GM15510 (cell line): ENCODE measurements around the gene LARP4B.

Experiments
- POLR2A ChIP-seq: IDR thresholded peaks from 3 replicates; pipeline ENCODE4 v1.6.1; 2011; ENCODE audit warnings: borderline replicate concordance; ENCODE audit not compliant: insufficient read length; ENCODE audit errors: extremely low read depth

LARP4B gene

DNA sequence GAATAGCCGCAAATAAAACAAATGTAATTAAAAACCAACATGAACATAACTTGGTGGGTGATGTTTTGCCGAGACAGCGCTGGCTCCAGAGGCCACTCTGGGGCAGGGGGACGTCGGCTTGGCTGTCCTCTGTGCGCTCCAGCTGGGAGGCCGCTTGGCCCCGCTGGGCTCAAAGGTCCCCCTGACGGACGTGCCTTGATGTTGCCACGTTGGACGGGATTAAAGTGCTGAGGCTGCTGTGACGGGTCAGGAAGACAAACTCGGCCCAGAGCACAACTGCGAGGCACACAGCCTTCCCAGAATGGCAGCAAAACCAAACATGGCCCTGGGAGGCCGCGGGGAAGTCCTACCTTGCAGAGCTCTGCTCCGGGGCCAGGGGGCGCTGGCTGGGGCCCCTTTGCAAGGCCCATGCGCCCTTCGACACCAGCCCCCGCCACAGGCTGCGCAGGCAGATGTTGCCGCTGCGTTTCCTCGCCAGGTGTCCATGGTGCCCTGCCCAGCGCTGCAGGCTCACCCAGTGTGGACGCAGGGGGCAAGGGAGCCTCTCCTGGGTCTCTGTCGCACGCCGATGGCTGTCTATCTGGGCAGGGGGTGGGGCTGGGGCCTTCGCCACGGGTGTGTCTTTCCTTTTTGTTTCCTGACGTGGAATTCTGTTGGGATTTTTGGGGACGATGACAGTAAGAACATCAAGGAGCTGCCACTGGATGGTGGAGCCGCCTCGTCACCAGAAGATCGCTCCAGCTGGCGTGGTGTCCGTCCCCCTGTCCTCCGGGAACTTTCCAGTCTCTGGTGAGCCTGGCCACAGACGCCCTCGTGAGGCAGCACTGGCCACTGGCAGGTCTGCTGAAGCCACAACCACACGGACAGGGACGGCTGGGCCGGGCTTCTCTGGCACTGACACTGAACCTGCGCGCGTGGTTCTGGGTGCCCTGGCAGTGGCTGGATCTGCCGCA lies 142.4 kb downstream of the LARP4B start:
- TF ChIP-seq POLR2A: no peak

DNA sequence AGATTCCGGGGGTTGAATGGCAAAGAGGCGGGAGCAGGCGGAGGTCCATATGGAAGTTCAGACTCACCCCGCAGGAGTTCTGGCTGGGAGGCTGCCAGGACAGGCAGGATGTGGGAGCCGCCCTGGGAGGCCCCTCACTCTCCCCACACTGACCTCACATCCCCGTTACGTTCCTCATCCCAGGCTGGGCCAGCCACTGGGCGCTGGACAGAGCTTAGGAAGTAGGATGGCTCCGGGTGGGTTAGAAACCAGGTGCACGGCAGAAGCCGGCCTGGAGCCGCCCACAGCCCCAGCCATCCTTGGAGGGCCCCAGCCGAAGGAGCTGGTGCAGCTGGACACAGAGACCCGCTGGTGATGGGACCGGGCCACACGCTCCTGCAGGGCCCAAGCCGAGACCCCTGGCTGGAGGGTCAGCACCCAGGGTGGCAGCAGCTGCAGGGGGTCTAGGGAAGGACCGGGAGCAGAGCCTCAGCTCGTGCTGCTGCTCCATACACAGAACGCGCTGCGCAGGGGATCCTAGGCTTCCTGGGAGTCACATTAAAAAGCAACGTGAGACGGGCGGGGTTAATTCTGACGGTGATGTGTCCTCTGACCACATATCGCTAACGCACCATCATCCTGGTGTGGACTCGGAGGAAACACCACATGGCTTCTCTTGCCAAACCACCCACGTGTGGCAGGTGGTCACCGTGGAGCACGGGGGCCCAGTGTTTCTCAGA lies 143.4 kb downstream of the LARP4B start:
- TF ChIP-seq POLR2A: no peak

DNA sequence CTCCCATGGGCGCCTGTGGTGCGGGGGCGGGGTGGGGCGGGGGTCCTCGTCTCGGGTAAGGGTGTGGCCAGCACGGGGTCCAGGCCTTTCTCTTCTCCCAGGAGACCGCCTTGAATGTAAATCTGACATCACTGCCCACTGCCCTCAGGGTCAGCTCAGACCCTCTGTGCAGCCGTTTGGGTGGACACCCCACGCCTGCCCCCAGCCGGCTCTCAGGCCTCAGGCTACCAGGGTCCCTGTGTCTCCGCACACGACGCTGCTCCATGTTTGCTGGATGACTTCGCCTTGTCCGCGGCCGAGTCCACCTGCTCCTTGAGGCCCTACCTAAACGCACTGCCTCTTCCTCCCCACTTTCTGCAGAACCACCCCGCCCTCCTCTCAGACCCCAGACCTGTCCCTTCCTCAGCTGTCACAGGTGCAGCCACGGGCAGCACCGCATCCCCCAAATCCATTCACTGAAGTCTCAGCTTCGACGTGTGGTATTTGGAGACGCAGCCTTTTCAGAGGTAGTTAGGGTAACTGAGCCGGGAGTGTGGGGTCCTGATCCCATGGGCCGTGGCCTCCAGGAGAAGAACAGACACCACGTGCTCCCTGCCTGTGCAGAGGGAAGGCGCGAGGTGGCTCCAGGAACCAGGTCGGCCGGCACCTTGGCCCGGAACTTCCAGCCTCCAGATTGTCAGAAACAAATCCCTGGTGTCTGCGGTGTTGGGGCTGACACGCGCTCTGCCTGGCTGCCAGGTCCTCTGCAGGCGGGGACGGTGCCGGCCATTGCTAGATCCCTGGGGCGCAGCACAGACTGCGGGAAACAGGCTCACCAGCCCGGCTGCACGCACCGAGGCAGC lies 144.7 kb downstream of the LARP4B start:
- TF ChIP-seq POLR2A: no peak

DNA sequence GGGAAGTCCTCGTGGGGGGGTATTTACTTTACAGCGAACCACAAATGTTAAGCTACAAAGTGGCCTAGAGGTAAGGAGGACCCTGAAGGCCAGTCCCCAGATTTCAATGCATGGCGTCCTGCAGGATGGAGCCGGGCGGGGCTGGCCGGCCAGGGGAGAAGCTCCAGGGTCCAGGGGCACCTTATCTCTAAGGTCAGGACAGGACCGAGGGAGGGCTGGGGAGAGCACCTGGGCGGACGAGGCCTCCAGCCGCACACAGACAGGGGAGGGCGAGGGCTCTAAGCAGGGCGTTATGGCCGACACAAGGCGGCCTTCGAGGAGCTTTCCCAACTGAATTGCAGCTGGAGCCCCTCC lies 145.7 kb downstream of the LARP4B start:
- no peak for TF ChIP-seq POLR2A

DNA sequence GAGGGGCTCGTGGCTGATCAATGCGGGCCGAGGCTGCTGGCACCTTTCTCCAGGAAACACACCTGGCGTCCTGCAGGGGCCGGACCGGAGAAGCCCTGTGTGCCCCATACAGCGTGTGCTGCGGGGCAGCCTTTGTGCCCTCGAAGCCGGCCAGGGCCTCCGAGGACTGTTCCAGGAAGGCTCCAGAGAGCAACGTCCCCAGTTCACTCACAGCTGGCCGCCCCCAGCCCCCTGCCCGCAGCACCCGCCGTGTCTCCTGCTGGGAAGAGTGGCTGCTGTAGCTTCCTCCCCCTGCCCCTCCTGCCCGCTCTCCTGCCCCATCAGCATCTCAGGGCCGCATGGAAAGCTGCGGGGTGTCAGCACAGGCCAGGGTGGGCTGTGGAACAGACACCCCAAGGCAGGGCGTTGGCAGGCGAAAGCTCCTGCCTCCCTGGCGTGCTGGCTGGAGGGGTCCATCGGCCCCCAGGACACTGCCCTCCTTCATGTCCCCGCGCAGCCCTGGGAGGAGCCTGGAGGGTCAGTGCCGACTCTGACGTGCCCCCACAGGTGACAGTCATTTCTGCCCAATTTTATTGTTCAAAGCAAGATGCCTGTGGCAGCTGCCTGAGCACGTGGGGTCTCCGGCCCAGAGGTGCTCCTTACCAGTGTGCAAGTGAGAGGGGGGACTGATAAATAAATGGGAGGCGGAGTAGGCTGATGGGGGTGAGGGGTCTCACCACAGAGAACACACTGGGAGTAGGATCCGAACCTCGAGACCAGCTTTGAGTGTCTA lies 146.2 kb downstream of the LARP4B start:
- no peak for TF ChIP-seq POLR2A

DNA sequence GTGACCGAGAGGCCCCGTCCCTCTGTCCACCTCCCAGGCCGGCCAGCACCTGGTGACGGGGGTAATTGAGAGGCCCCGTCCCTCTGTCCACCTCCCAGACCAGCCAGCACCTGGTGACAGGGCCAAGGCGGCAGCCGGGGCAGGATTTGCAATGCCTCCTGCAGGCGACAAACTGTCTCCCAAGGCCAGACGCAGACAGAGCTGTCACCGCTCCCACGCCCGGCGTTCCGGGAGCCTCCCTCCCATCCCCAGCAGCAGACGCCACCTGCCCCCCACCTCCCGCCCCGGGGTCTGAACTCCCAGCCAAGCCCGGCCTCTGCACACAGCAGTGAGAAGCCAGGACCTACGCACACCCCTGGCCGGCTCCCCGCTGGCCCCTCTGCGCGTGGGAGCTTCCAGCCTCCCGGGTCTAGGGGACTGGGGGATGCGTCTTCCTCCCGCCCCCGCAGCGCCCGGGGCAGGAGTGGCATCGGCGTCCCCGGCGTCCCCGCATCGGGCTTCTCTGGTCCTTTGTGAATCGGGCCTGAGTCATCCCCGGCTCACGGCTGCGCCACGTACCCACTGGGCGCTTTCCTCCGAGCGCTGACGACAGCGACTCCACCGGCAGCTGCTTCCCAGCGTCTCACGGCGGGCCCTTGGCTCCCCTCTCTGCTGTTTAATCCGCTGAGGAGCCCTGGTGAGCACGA lies 147.0 kb downstream of the LARP4B start:
- TF ChIP-seq POLR2A: no peak

DNA sequence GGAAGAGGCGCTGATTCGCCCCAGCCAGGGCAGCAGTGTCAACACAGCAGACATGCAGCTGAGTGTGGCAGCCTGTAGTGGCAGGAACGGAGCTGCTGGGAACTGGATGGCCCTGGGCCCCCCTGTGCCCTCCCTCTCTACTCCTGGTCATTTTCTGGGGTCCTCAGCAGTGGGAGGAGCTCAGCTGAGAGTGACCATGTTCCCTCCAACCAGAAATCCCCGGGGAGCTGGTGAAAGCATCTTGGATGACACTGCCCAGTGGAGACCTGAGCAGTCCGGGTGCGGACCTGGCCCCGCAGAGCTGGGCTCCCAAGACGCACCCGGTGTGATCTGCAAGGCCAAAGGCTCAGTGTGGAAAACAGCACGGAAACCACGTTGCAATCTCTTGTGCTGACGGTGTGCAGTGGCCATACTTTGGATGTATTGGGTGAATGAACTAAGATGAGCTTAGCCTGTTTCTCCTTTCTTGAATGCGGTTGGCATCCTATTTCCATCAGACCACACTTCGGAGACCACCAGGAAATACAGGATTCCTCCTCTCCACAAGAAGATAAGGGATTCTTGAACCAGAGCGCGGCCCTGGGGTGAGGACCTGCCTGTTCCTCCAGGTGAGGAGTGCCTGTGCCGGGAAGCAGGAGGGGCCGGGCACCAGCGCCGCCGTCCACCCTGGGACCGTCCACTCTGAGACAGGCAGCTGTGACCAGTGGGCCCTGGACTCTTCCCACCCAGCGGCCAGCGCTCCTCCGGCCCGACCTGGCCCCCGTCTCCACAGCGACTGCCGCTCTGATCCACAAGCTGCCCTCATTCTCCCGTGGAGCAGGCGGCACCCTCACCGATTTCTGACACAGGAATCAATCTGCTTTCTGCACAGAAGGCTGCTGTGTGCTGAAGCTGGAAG lies 148.5 kb downstream of the LARP4B start:
- TF ChIP-seq POLR2A: no peak

DNA sequence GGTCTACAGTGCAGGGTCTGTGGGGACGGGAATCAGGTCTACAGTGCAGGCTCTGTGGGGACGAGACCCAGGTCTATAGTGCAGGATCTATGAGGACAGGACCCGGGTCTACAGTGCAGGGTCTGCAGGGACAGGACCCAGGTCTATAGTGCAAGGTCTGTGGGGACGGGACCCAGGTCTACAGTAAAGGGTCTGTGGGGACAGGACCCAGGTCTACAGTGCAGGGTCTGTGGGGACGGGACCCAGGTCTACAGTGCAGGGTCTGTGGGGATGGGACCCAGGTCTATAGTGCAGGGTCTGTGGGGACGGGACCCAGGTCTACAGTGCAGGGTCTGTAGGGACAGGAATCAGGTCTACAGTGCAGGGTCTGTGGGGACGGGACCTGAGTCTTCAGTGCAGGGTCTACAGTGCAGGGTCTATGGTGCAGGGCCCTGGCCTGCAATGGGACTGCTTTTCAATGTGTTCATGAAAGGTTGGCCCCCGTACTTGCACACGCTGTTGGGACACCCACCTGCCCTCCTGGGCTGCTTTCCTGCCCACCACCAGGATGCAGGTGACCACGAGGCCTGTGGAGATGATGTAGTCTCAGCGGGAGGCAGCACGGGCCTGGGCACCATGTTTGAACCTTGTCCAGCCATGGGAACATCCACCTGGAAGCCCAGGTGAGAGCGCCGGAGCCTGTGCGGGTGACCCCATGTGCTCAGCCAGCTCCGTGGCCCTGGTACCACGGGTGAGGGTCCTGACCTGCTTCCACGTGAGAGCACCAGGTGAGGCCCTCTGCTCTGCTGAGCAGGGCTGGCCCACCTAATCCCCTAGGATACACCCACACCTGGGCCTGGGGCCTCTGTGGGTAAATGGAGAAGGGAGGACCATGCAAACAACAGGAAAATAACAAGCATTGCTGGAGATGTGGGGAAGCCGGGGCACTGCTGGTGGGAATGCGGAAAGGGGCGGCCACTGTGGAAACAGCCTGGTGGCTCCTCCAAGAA lies 150.7 kb downstream of the LARP4B start:
- no peak for TF ChIP-seq POLR2A

DNA sequence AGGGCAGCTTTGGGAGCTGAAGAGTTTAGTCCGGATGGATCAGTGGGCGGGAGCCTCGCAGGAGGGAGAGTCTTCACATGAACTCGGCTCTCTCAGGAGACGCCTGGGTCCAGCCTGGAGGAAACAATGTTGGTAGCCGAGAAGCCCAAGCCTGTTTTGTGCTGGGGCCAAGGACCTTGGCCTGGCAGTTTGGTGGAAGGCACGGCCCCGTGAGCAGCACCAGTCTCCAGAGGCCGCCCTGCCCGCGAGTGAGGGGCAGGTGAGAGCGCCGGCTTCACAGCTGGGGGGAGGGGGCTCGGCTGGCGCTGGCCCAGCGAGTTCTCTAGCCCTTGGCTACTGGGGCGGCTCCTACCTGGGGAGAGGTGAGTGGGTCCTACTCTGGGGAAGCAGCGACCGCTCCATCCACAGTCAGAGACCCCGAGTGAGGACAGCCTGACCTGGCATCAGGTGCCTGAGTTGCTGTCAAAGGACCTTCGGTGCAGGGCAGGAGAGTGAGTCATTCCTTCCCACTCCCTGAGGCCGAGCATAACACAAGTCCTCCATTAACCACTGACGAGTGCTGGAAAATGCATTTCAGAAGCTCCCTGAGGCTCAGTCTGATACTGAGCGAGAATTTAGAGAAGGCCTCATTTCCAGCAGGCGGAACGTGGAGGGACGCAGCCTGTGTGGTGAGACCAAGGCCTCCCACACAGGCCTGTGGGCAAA lies 152.7 kb downstream of the LARP4B start:
- no peak for TF ChIP-seq POLR2A

DNA sequence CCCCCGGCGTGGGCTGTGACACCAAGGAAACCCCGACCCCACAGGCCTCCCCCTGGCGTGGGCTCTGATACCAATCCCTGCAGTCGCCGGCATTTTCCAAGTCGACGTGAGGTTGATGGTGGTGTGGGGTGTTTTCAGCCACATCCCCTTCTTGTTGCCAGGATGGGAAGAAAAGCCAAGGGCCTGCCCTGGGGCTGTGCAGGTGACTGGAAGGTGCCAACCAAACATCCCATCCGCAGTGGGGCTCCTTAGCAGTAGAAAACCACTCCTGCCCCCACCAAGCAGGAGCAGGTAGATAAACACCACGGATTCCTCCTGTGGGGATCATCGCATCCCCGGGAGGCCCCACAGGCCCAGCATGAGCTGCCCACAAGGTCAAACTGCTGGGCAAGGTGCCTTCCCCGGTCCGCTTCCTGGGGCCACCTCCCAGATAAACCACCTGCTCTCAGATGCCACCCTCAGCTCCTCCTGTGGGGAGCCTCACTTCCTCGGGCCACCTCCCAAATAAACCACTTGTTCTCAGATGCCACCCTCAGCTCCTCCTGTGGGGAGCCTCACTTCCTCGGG lies 153.5 kb downstream of the LARP4B start:
- no peak for TF ChIP-seq POLR2A

DNA sequence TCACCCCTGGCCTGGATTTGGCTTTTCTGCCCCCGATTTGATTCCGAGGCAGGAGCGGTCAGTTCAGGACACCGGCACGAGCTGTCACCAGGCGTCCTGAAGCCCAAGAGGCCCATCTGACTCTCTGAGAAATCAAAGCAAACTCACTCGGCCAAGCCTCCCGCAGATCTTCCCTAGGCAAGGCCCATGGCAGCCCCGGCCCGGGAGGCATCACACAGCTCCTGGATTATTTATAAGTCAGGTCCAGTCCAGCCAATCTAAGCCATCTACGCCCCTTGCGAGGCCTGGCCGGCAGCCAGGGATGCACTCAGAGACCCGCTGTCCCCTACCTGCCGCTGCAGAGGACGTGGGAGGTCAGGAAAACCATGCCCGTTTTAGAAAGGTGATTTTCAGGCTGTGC lies 154.7 kb downstream of the LARP4B start:
- no peak for TF ChIP-seq POLR2A
